Panc1 (cell line): ENCODE data around the gene EPYC. TPM values are rescaled to one million over a fixed set of nuclear protein-coding genes. Genes with fewer than 3 reads are reported as not detected.

ENCODE experiments used
- ATAC-seq: fragments of 200-7000 bp; cut with Tn5 transposase; 2 replicates; pipeline ENCODE4 v1.9.1; 2020; ENCODE audit warnings: mild to moderate bottlenecking, moderate library complexity
- BruUV-seq: library from RNA; stranded (reverse); fragments of 400-500 nt; replicated peaks from 2 replicates; lab custom pipeline; 2021; lab: Mats Ljungman, UMichigan
- CTCF ChIA-PET: fragments of 300-600 bp; sonication (Branson Sonifier 250); formaldehyde crosslinking; loops from one replicate; lab custom pipeline; 2022; ENCODE audit warnings: antibody characterized with exemption; lab: Charles Lee
- POLR2A ChIA-PET: fragments of 300-600 bp; sonication (Branson Sonifier 250); formaldehyde crosslinking; loops from one replicate; lab custom pipeline; 2022; ENCODE audit warnings: antibody characterized with exemption; lab: Charles Lee
- DNase-seq: peaks from one replicate; pipeline ENCODE4 v3.0.0-alpha.2; 2010; ENCODE audit warnings: low read depth, low spot score
- H3K27ac ChIP-seq: 2 replicates; pipeline ENCODE4 v1.5.1; 2011; ENCODE audit warnings: mild to moderate bottlenecking, low read length, inconsistent platforms
- H3K27me3 ChIP-seq: fragments of 200-500 bp; sonication (Bioruptor generic); 2 replicates; pipeline ENCODE4 v1.6.0; 2014; ENCODE audit warnings: low read length, inconsistent platforms; ENCODE audit not compliant: control insufficient read depth, insufficient read depth
- H3K36me3 ChIP-seq: fragments of 200-500 bp; sonication (Bioruptor generic); 2 replicates; pipeline ENCODE4 v1.5.1; 2014; ENCODE audit warnings: inconsistent platforms, mild to moderate bottlenecking, low read length, moderate library complexity; ENCODE audit not compliant: control insufficient read depth, insufficient read depth
- H3K4me1 ChIP-seq: 2 replicates; pipeline ENCODE4 v1.5.1; 2011; ENCODE audit warnings: inconsistent platforms, mild to moderate bottlenecking, low read length, moderate library complexity; ENCODE audit not compliant: control insufficient read depth, insufficient read depth
- H3K4me3 ChIP-seq, 2 experiments: 2 replicates each; pipeline ENCODE4 v1.5.1; 2011 to 2012; ENCODE audit warnings: low read depth in 2 of 2, low read length in 2 of 2, mild to moderate bottlenecking in 2 of 2, inconsistent platforms in 1 of 2, moderate library complexity in 1 of 2
- H3K9me3 ChIP-seq: fragments of 200-500 bp; sonication (Bioruptor generic); 2 replicates; pipeline ENCODE4 v1.5.1; 2014; ENCODE audit warnings: low read depth, mild to moderate bottlenecking, inconsistent platforms, low read length, moderate library complexity; ENCODE audit not compliant: control insufficient read depth, insufficient read depth
- CTCF ChIP-seq: fragments of 450-650 bp; IDR thresholded peaks from 2 replicates; pipeline ENCODE4 v1.5.1; 2017; ENCODE audit warnings: mild to moderate bottlenecking
- POLR2AphosphoS5 ChIP-seq: IDR thresholded peaks from 2 replicates; pipeline ENCODE4 v1.6.1; 2012; ENCODE audit warnings: mild to moderate bottlenecking, low read depth, low read length, moderate library complexity
- REST ChIP-seq, 2 experiments: IDR thresholded peaks; 2 replicates each; pipeline ENCODE4 v1.6.1; 2011 to 2012; ENCODE audit warnings: low read depth in 2 of 2, control low read depth in 1 of 2, low read length in 1 of 2, mild to moderate bottlenecking in 1 of 2, moderate library complexity in 1 of 2; ENCODE audit not compliant: insufficient read depth in 1 of 2
- SIN3A ChIP-seq: IDR thresholded peaks from 2 replicates; pipeline ENCODE4 v1.6.1; 2012; ENCODE audit warnings: low read depth, mild to moderate bottlenecking, low read length, moderate library complexity, borderline replicate concordance; ENCODE audit not compliant: insufficient read depth
- TCF7L2 ChIP-seq: IDR thresholded peaks from 2 replicates; pipeline ENCODE4 v1.6.1; 2011; ENCODE audit warnings: mild to moderate bottlenecking, low read depth, low read length, inconsistent platforms
- in situ Hi-C: cut with HindIII; loops from 2 replicates; pipeline ENCODE4 v1.10.0; 2016; ENCODE audit warnings: low sequenced_read_pairs, low pct_unique_long_range_greater_than_20kb
- intact Hi-C: fragments of 100-400 bp; cut with micrococcal nuclease; formaldehyde crosslinking; loops from one replicate; pipeline ENCODE4 v1.10.0; 2022; ENCODE audit not compliant: unreplicated experiment
- total RNA-seq: library from RNA; stranded (reverse); gene quantifications from one replicate; pipeline ENCODE4 v1.2.1, GENCODE V29; 2021; ENCODE audit not compliant: unreplicated experiment

Gene EPYC
- total RNA-seq, 1 experiment from 2014 or later, result not detected

DNA sequence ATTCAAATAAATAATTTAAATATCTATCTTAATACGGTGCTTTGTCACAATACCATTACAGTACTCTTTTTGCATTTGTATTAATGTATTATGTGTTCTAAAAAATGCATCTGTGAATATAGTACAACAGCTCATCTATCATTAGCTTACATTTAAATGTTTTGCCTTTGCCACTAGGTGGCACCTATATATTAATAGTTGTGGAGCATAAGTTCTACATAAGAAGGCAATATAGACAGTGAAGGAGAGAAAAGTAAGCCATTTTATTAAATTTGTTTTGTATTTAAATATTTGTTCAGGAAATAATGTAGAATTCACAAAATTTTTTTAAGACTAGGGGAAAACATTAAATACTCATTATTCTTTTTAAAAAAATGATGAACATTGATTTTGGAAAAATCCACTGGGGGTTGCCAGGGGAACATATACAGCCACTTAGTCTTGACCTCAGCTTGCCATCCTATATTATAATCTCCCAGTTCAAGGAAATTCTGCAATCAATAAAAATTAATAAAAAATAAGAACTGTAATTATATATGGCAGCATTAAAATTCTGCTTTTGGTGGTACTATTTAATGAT lies 59.6 kb downstream of the EPYC start:
- no peak overlapping the region for H3K4me3 ChIP-seq
- in situ Hi-C loops (no loop called here), intact Hi-C loops (loop anchor here (10.0 kb wide), 1 partner anchor 1400 kb away; no protein-coding TSS in a partner anchor)
- ChIA-PET POLR2A (no interaction called here), CTCF (interaction anchor here (0.8 to 1.0 kb wide), 2 partner anchors 14 to 381 kb away, joined by 3 to 6 read pairs; no protein-coding TSS in a partner anchor)
- TF ChIP-seq CTCF (peak; percentile 44; the same call in 1 of the 2 replicates), SIN3A (no peak), TCF7L2 (no peak)
- H3K27me3 ChIP-seq, result no peaks in the 10 kb centered on the region
- H3K9me3 ChIP-seq, result no peaks in the 10 kb centered on the region
- no peak overlapping the region for H3K27ac ChIP-seq
- H3K4me1 ChIP-seq, result no peaks in the 10 kb centered on the region
- peak; percentile 81; the same call in 1 of the 2 replicates for ATAC-seq
- H3K36me3 ChIP-seq, result no peaks in the 10 kb centered on the region
- DNase-seq, result no peak
- no TSS peak for BruUV-seq

DNA sequence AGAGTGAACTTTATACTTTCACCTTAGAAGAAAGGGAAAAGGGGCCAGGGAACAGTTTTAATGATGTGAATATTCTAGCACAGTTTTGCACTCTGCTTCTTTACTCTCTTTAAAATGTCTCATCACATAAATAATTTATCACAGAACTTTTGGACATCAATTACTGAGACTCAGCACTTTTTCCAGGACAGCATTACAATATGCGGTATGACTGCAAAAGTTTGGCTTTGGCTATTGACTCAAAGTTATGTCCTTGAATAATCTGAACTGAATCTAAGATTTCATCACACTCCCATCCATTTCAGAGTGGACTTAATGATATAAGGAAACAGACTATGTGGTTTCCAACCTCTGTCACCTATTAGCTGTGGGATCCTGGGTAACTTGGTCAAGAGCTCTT lies 61.5 kb downstream of the EPYC start:
- DNase-seq (no peak), ATAC-seq (no peak)
- TF ChIP-seq REST (IDR thresholded peaks at IDR 0.05; ENCODE audit: insufficient read depth in 1 of 2, low read depth in 2 of 2, low read length in 1 of 2) (no peak), TCF7L2 (no peak), POLR2AphosphoS5 (no peak), SIN3A (no peak), CTCF (no peak)
- Histone ChIP-seq H3K4me1 (no peaks in the 10 kb centered on the region), H3K27me3 (no peaks in the 10 kb centered on the region), H3K27ac (no peak overlapping the region), H3K9me3 (no peaks in the 10 kb centered on the region), H3K36me3 (no peaks in the 10 kb centered on the region), H3K4me3 (no peak overlapping the region)
- intact Hi-C loops (loop anchor here (10.0 kb wide), 1 partner anchor 1398 kb away; no protein-coding TSS in a partner anchor), in situ Hi-C loops (no loop called here)
- ChIA-PET POLR2A (no interaction called here), CTCF (no interaction called here)
- no TSS peak for BruUV-seq
